GM23338 (cell line): Measurements from ENCODE around the gene OXLD1. TPM values are rescaled to one million over a fixed set of nuclear protein-coding genes. Genes with fewer than 3 reads are reported as not detected.

ENCODE experiments used
- ATAC-seq: fragments of 200-7000 bp; cut with Tn5 transposase; 3 replicates; pipeline ENCODE4 v1.9.1; 2020
- DNase-seq: peaks from one replicate; pipeline ENCODE4 v3.0.0-alpha.2; 2015; ENCODE audit warnings: low spot score
- H2AFZ ChIP-seq: fragments of 200-600 bp; sonication (generic); 2 replicates; pipeline ENCODE4 v1.8.0; 2016; ENCODE audit warnings: antibody characterized with exemption, mild to moderate bottlenecking, moderate library complexity
- H3F3A ChIP-seq: fragments of 200-600 bp; sonication (generic); replicated peaks from 2 replicates; pipeline ENCODE4 v1.8.0; 2017; ENCODE audit warnings: antibody characterized with exemption, mixed run types, low read depth
- H3K27ac ChIP-seq: fragments of 200-600 bp; sonication (generic); 2 replicates; pipeline ENCODE4 v1.6.1; 2016; ENCODE audit warnings: low read depth
- H3K27me3 ChIP-seq: fragments of 200-600 bp; sonication (generic); 2 replicates; pipeline ENCODE4 v1.8.0; 2016; ENCODE audit warnings: mild to moderate bottlenecking, mixed run types, moderate library complexity; ENCODE audit not compliant: insufficient read depth
- H3K36me3 ChIP-seq: fragments of 200-600 bp; sonication (generic); 2 replicates; pipeline ENCODE4 v1.8.0; 2016; ENCODE audit warnings: mild to moderate bottlenecking; ENCODE audit not compliant: insufficient read depth
- H3K4me1 ChIP-seq: fragments of 200-600 bp; sonication (generic); 2 replicates; pipeline ENCODE4 v1.8.0; 2016; ENCODE audit warnings: mild to moderate bottlenecking, moderate library complexity; ENCODE audit not compliant: insufficient read depth
- H3K4me2 ChIP-seq: fragments of 200-600 bp; sonication (generic); 2 replicates; pipeline ENCODE4 v1.7.1; 2017; ENCODE audit warnings: mixed run types
- H3K4me3 ChIP-seq: fragments of 200-600 bp; sonication (generic); 2 replicates; pipeline ENCODE4 v1.6.1; 2016; ENCODE audit warnings: mixed run types
- H3K79me2 ChIP-seq: fragments of 200-600 bp; sonication (generic); replicated peaks from 2 replicates; pipeline ENCODE4 v1.8.0; 2017; ENCODE audit warnings: mild to moderate bottlenecking; ENCODE audit not compliant: insufficient read depth
- H3K9me2 ChIP-seq: fragments of 200-600 bp; sonication (generic); 2 replicates; pipeline ENCODE4 v1.8.0; 2017; ENCODE audit not compliant: insufficient read depth
- H4K20me1 ChIP-seq: fragments of 200-600 bp; sonication (generic); replicated peaks from 2 replicates; pipeline ENCODE4 v1.8.0; 2017; ENCODE audit warnings: mild to moderate bottlenecking; ENCODE audit not compliant: insufficient read depth
- H3K27ac Mint-ChIP-seq: 2 replicates; pipeline ENCODE4 v1.8.0; 2020; ENCODE audit warnings: inconsistent platforms, mild to moderate bottlenecking, moderate library complexity, mixed read lengths
- H3K27me3 Mint-ChIP-seq: 3 replicates; pipeline ENCODE4 v1.8.0; 2022; ENCODE audit warnings: low read depth, mild to moderate bottlenecking, moderate library complexity, mixed read lengths, inconsistent platforms; ENCODE audit not compliant: insufficient read depth, poor library complexity
- H3K36me3 Mint-ChIP-seq: 3 replicates; pipeline ENCODE4 v1.8.0; 2021; ENCODE audit warnings: low read depth, mild to moderate bottlenecking, inconsistent platforms, moderate library complexity, mixed read lengths
- H3K4me1 Mint-ChIP-seq: 3 replicates; pipeline ENCODE4 v1.8.0; 2020; ENCODE audit warnings: mild to moderate bottlenecking, inconsistent platforms, mixed read lengths
- H3K4me3 Mint-ChIP-seq: 3 replicates; pipeline ENCODE4 v1.8.0; 2021; ENCODE audit warnings: moderate library complexity, mild to moderate bottlenecking, inconsistent platforms, mixed read lengths
- H3K9me3 Mint-ChIP-seq: 3 replicates; pipeline ENCODE4 v1.8.0; 2020; ENCODE audit warnings: moderate library complexity, mild to moderate bottlenecking, inconsistent platforms, mixed read lengths
- EZH2 ChIP-seq: fragments of 200-600 bp; sonication (generic); IDR thresholded peaks from one replicate; pipeline ENCODE4 v1.8.0; 2017; ENCODE audit warnings: antibody characterized with exemption, mild to moderate bottlenecking, low read depth; ENCODE audit not compliant: unreplicated experiment
- NANOG ChIP-seq: IDR thresholded peaks from 2 replicates; pipeline ENCODE4 v1.6.1; 2016; ENCODE audit warnings: antibody characterized with exemption, borderline replicate concordance
- ZNF462 ChIP-seq: fragments of 250-450 bp; sonication (Bioruptor Pico); IDR thresholded peaks from 2 replicates; pipeline ENCODE4 v1.5.0; 2020; ENCODE audit warnings: mild to moderate bottlenecking, moderate library complexity
- polyA plus RNA-seq: library from polyadenylated mRNA; unstranded; fragments of >200 nt; fragmentation: Nextera tagmentation; extraction: Ambion mirVana; gene quantifications from 2 replicates; pipeline ENCODE4 v1.2.1, GENCODE V29; 2016
- total RNA-seq: library from RNA; depleted of rRNA; stranded (reverse); fragments of >200 nt; shearing (Covaris generic); gene quantifications from 2 replicates; pipeline ENCODE4 v1.2.3, GENCODE V29; 2014

OXLD1 gene
- total and polyA plus RNA-seq, 2 experiments from 2014 or later = 46.0 to 64.9 TPM

GRCh38 chr17:81714412-81715106 is 48.2 kb upstream of the OXLD1 start:
- no peak overlapping the region for H3K4me2 ChIP-seq
- H3K27me3 Mint-ChIP-seq = peaks cover 16% of the 10 kb centered on the region
- no peaks in the 10 kb centered on the region for H4K20me1 ChIP-seq
- H3K27me3 ChIP-seq = no peaks in the 10 kb centered on the region
- peaks cover 13% of the 10 kb centered on the region for H3F3A ChIP-seq
- H3K9me2 ChIP-seq = no peaks in the 10 kb centered on the region
- H3K9me3 Mint-ChIP-seq = no peaks in the 10 kb centered on the region
- no peak for ATAC-seq
- peaks cover 24% of the 10 kb centered on the region; the same call in 1 of the 2 replicates for H3K4me1 ChIP-seq
- no peak overlapping the region for H2AFZ ChIP-seq
- H3K4me3 ChIP-seq = no peak overlapping the region
- peaks cover 13% of the 10 kb centered on the region for H3K79me2 ChIP-seq
- peaks cover 8% of the 10 kb centered on the region for H3K36me3 Mint-ChIP-seq
- no peak for DNase-seq
- peaks cover 22% of the 10 kb centered on the region for H3K4me1 Mint-ChIP-seq
- H3K4me3 Mint-ChIP-seq = no peak overlapping the region
- no peak overlapping the region for H3K27ac ChIP-seq
- H3K36me3 ChIP-seq = no peaks in the 10 kb centered on the region
- H3K27ac Mint-ChIP-seq = no peak overlapping the region
- TF ChIP-seq ZNF462 (CRISPR knock-in tag) (no peak), EZH2 (no peak), NANOG (no peak)
